Neural cell (in vitro differentiated cells): ENCODE data around the gene PHC1. TPM values are rescaled to one million over a fixed set of nuclear protein-coding genes. Genes with fewer than 3 reads are reported as not detected.
"Not testable (repeated sequence)": the region's sequence is repeated elsewhere in the genome, so short reads cannot be mapped to it uniquely, and the experiment has no call there.

Experiments used
- H2AFZ ChIP-seq: fragments of 200-600, 300-800 bp; sonication (generic), shearing (Covaris generic); 2 replicates; pipeline ENCODE4 v1.6.0; 2014; ENCODE audit warnings: low read depth, mild to moderate bottlenecking, antibody characterized with exemption, low read length, moderate library complexity
- H3F3A ChIP-seq: fragments of 200-600 bp; shearing (Covaris generic); 2 replicates; pipeline ENCODE4 v1.6.1; 2016; ENCODE audit warnings: mild to moderate bottlenecking, moderate library complexity, mixed read lengths, antibody characterized with exemption, low read length; ENCODE audit not compliant: insufficient read depth, poor library complexity, severe bottlenecking
- H3K27ac ChIP-seq: fragments of 200-600, 300-800 bp; sonication (generic), shearing (Covaris generic); 2 replicates; pipeline ENCODE4 v1.5.1; 2014; ENCODE audit warnings: mild to moderate bottlenecking, low read length, moderate library complexity
- H3K27me3 ChIP-seq: fragments of 300-800, 200-600 bp; sonication (generic), shearing (Covaris generic); 2 replicates; pipeline ENCODE4 v1.6.0; 2014; ENCODE audit warnings: mild to moderate bottlenecking, low read depth, low read length, moderate library complexity; ENCODE audit not compliant: insufficient read depth
- H3K36me3 ChIP-seq: fragments of 300-800, 200-600 bp; sonication (generic), shearing (Covaris generic); 2 replicates; pipeline ENCODE4 v1.5.1; 2014; ENCODE audit warnings: mild to moderate bottlenecking, antibody characterized with exemption, low read length, moderate library complexity; ENCODE audit not compliant: insufficient read depth
- H3K4me2 ChIP-seq: fragments of 300-800, 200-600 bp; sonication (generic), shearing (Covaris generic); 2 replicates; pipeline ENCODE4 v1.6.0; 2014; ENCODE audit warnings: mild to moderate bottlenecking, low read length
- H3K4me3 ChIP-seq: fragments of 300-800, 200-600 bp; sonication (generic), shearing (Covaris generic); 2 replicates; pipeline ENCODE4 v1.5.1; 2014; ENCODE audit warnings: mild to moderate bottlenecking, low read length, moderate library complexity
- H3K79me2 ChIP-seq: fragments of 200-600 bp; shearing (Covaris generic); replicated peaks from 2 replicates; pipeline ENCODE4 v1.6.0; 2014; ENCODE audit warnings: mild to moderate bottlenecking, low read length, moderate library complexity; ENCODE audit not compliant: insufficient read depth
- H3K9ac ChIP-seq: fragments of 300-800, 200-600 bp; sonication (generic), shearing (Covaris generic); 2 replicates; pipeline ENCODE4 v1.6.1; 2016; ENCODE audit warnings: mild to moderate bottlenecking, low read length, mixed read lengths
- H3K9me2 ChIP-seq: fragments of 200-600 bp; shearing (Covaris generic); 2 replicates; pipeline ENCODE4 v1.6.1; 2016; ENCODE audit warnings: mild to moderate bottlenecking, low read length, mixed read lengths; ENCODE audit not compliant: insufficient read depth
- H3K9me3 ChIP-seq: fragments of 200-600, 300-800 bp; sonication (generic), shearing (Covaris generic); 2 replicates; pipeline ENCODE4 v1.6.1; 2016; ENCODE audit warnings: mild to moderate bottlenecking, mixed run types, low read length, moderate library complexity, mixed read lengths
- H4K20me1 ChIP-seq: fragments of 200-600 bp; shearing (Covaris generic); 2 replicates; pipeline ENCODE4 v1.6.1; 2016; ENCODE audit warnings: mild to moderate bottlenecking, mixed run types; ENCODE audit not compliant: insufficient read depth
- CTCF ChIP-seq: fragments of 450-650 bp; IDR thresholded peaks from 2 replicates; pipeline ENCODE4 v1.5.1; 2014; ENCODE audit warnings: antibody characterized with exemption, mild to moderate bottlenecking, moderate library complexity; ENCODE audit not compliant: poor library complexity, severe bottlenecking
- EP300 ChIP-seq: fragments of 450-650 bp; conservative IDR thresholded peaks from 2 replicates; pipeline ENCODE4 v1.6.1; 2014; ENCODE audit warnings: antibody characterized with exemption, mild to moderate bottlenecking, moderate library complexity; ENCODE audit not compliant: poor library complexity, severe bottlenecking
- EZH2 ChIP-seq: fragments of 200-600, 300-800 bp; shearing (Covaris generic), sonication (generic); IDR thresholded peaks from 2 replicates; pipeline ENCODE4 v1.6.1; 2014; ENCODE audit warnings: antibody characterized with exemption, low read length, borderline replicate concordance, mild to moderate bottlenecking; ENCODE audit not compliant: insufficient read depth, poor library complexity, severe bottlenecking
- MXI1 ChIP-seq: fragments of 450-650 bp; conservative IDR thresholded peaks from 2 replicates; pipeline ENCODE4 v1.6.1; 2014; ENCODE audit warnings: antibody characterized with exemption, mild to moderate bottlenecking; ENCODE audit not compliant: poor library complexity, severe bottlenecking
- POLR2AphosphoS5 ChIP-seq: IDR thresholded peaks from 2 replicates; pipeline ENCODE4 v1.6.1; 2012
- RAD21 ChIP-seq: fragments of 450-650 bp; conservative IDR thresholded peaks from 2 replicates; pipeline ENCODE4 v1.6.1; 2014; ENCODE audit warnings: antibody characterized with exemption, mild to moderate bottlenecking, moderate library complexity
- SMC3 ChIP-seq: fragments of 450-650 bp; conservative IDR thresholded peaks from 2 replicates; pipeline ENCODE4 v1.6.1; 2014; ENCODE audit warnings: antibody characterized with exemption, mild to moderate bottlenecking, moderate library complexity; ENCODE audit not compliant: poor library complexity
- TAF1 ChIP-seq: IDR thresholded peaks from 2 replicates; pipeline ENCODE4 v1.6.1; 2012; ENCODE audit warnings: low read depth
- polyA plus RNA-seq: library from polyadenylated mRNA; depleted of rRNA; stranded (reverse); fragments of >200 nt; gene quantifications from 2 replicates; pipeline ENCODE4 v1.2.3, GENCODE V29; 2014
- TF ChIP-seq, protein P1 (sequence below): IDR thresholded peaks from 2 replicates; pipeline ENCODE4 v1.6.1; 2012; ENCODE audit warnings: borderline replicate concordance

Gene PHC1
- polyA plus RNA-seq, 1 donor from 2014 or later: 104 TPM

GRCh38 chr12:8917031-8917430 is 2.7 kb downstream of the PHC1 start:
- H3K36me3 ChIP-seq: no peaks in the 10 kb centered on the region
- TF ChIP-seq RAD21: no peak
- no peak for TF ChIP-seq MXI1
- no peak for TF ChIP-seq SMC3
- no peak for TF ChIP-seq TAF1
- no peak for TF ChIP-seq POLR2AphosphoS5
- TF ChIP-seq, protein P1, sequence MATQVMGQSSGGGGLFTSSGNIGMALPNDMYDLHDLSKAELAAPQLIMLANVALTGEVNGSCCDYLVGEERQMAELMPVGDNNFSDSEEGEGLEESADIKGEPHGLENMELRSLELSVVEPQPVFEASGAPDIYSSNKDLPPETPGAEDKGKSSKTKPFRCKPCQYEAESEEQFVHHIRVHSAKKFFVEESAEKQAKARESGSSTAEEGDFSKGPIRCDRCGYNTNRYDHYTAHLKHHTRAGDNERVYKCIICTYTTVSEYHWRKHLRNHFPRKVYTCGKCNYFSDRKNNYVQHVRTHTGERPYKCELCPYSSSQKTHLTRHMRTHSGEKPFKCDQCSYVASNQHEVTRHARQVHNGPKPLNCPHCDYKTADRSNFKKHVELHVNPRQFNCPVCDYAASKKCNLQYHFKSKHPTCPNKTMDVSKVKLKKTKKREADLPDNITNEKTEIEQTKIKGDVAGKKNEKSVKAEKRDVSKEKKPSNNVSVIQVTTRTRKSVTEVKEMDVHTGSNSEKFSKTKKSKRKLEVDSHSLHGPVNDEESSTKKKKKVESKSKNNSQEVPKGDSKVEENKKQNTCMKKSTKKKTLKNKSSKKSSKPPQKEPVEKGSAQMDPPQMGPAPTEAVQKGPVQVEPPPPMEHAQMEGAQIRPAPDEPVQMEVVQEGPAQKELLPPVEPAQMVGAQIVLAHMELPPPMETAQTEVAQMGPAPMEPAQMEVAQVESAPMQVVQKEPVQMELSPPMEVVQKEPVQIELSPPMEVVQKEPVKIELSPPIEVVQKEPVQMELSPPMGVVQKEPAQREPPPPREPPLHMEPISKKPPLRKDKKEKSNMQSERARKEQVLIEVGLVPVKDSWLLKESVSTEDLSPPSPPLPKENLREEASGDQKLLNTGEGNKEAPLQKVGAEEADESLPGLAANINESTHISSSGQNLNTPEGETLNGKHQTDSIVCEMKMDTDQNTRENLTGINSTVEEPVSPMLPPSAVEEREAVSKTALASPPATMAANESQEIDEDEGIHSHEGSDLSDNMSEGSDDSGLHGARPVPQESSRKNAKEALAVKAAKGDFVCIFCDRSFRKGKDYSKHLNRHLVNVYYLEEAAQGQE: no peak
- TF ChIP-seq CTCF: no peak
- no peak for TF ChIP-seq EZH2
- TF ChIP-seq EP300: no peak
- no peak overlapping the region for H2AFZ ChIP-seq
- H3K4me3 ChIP-seq: peak overlapping the region; percentile 81
- H3K9ac ChIP-seq: peak overlapping the region; percentile 0
- no peaks in the 10 kb centered on the region for H3K9me3 ChIP-seq
- H3K4me2 ChIP-seq: no peak overlapping the region
- no peaks in the 10 kb centered on the region for H3F3A ChIP-seq
- H3K9me2 ChIP-seq: no peaks in the 10 kb centered on the region
- H3K27me3 ChIP-seq: no peaks in the 10 kb centered on the region
- no peaks in the 10 kb centered on the region for H4K20me1 ChIP-seq
- no peak overlapping the region for H3K27ac ChIP-seq
- peaks cover 32% of the 10 kb centered on the region for H3K79me2 ChIP-seq

GRCh38 chr12:8917751-8918150 is 3.4 kb downstream of the PHC1 start:
- Histone ChIP-seq H3K4me3 (peak overlapping the region; percentile 81), H2AFZ (no peak overlapping the region), H3K4me2 (no peak overlapping the region), H3K79me2 (peaks cover 32% of the 10 kb centered on the region), H4K20me1 (no peaks in the 10 kb centered on the region), H3F3A (no peaks in the 10 kb centered on the region), H3K9me3 (no peaks in the 10 kb centered on the region), H3K27me3 (no peaks in the 10 kb centered on the region), H3K9ac (no peak overlapping the region), H3K36me3 (peaks cover 5% of the 10 kb centered on the region), H3K9me2 (no peaks in the 10 kb centered on the region), H3K27ac (no peak overlapping the region)
- TF ChIP-seq POLR2AphosphoS5 (no peak), RAD21 (no peak), EP300 (no peak), TAF1 (no peak), MXI1 (no peak), CTCF (no peak)

- H2AFZ ChIP-seq, H4K20me1 ChIP-seq, H3K27ac ChIP-seq, H3F3A ChIP-seq, H3K9me2 ChIP-seq, H3K4me2 ChIP-seq, H3K4me3 ChIP-seq, H3K27me3 ChIP-seq, H3K36me3 ChIP-seq, H3K9ac ChIP-seq, H3K9me3 ChIP-seq: not testable (repeated sequence)
- H3K79me2 ChIP-seq: peaks cover 32% of the 10 kb centered on the region
Measured at GRCh38 chr12:8919643-8920042, 5.3 kb downstream of the PHC1 start.
